K562 (cell line): Measurements from ENCODE around the gene IFRD1. TPM values are rescaled to one million over a fixed set of nuclear protein-coding genes. Genes with fewer than 3 reads are reported as not detected.

Experiments used
- ARID3A ChIP-seq: IDR thresholded peaks from 2 replicates; pipeline ENCODE4 v1.6.1; 2012; ENCODE audit warnings: low read depth, low read length, improper control_type of control experiment, borderline replicate concordance
- BMI1 ChIP-seq: fragments of 150-350 bp; IDR thresholded peaks from 2 replicates; pipeline ENCODE4 v1.6.1; 2014; ENCODE audit warnings: low read length
- DPF2 ChIP-seq: fragments of 450-650 bp; IDR thresholded peaks from 2 replicates; pipeline ENCODE4 v1.6.1; 2016
- MNT ChIP-seq, 2 experiments: fragments of 450-650 bp; conservative IDR thresholded peaks; 2 replicates each; pipeline ENCODE4 v1.6.1; 2017; ENCODE audit warnings: mild to moderate bottlenecking in 2 of 2, moderate library complexity in 2 of 2
- NCOA6 ChIP-seq: fragments of 450-650 bp; IDR thresholded peaks from 2 replicates; pipeline ENCODE4 v1.6.1; 2017; ENCODE audit warnings: mild to moderate bottlenecking
- NFE2 ChIP-seq: IDR thresholded peaks from 2 replicates; pipeline ENCODE4 v1.6.1; 2014; ENCODE audit warnings: antibody characterized with exemption, low read depth
- PHF21A ChIP-seq: fragments of 450-650 bp; IDR thresholded peaks from 2 replicates; pipeline ENCODE4 v1.6.1; 2017; ENCODE audit warnings: low read depth, borderline replicate concordance
- THRA ChIP-seq: fragments of 450-650 bp; IDR thresholded peaks from 2 replicates; pipeline ENCODE4 v1.6.1; 2017; ENCODE audit warnings: mild to moderate bottlenecking, moderate library complexity
- U2AF1 ChIP-seq: fragments of 200-400 bp; formaldehyde crosslinking; optimal IDR thresholded peaks from 2 replicates; pipeline ENCODE3; 2017; ENCODE audit warnings: mild to moderate bottlenecking, low read depth, low read length, moderate library complexity
- ZNF197 ChIP-seq: fragments of 200-800 bp; sonication (Bioruptor generic); IDR thresholded peaks from 2 replicates; pipeline ENCODE4 v1.6.1; 2016; ENCODE audit warnings: low read depth, missing genetic modification characterization, missing compliant biosample characterization
- ZNF232 ChIP-seq: sonication (generic); formaldehyde crosslinking; IDR thresholded peaks from 2 replicates; pipeline ENCODE4 v1.8.0; 2022; ENCODE audit warnings: mild to moderate bottlenecking, missing genetic modification reagents
- ZNF263 ChIP-seq: sonication (generic); formaldehyde crosslinking; IDR thresholded peaks from 2 replicates; pipeline ENCODE4 v1.8.0; 2022; ENCODE audit warnings: mild to moderate bottlenecking, missing genetic modification reagents, borderline replicate concordance
- ZNF407 ChIP-seq: fragments of 450-650 bp; IDR thresholded peaks from 2 replicates; pipeline ENCODE4 v1.6.1; 2016; ENCODE audit warnings: low read depth
- ZNF76 ChIP-seq: fragments of 250-450 bp; sonication (Bioruptor Pico); IDR thresholded peaks from 2 replicates; pipeline ENCODE4 v1.4.0; 2020; ENCODE audit warnings: mild to moderate bottlenecking, moderate library complexity, borderline replicate concordance
- polyA plus RNA-seq, 8 experiments: library from polyadenylated mRNA; depleted of rRNA in 4 of 8; stranded (reverse) in 5 of 8; unstranded in 3 of 8; fragments of >200 nt; fragmentation: Nextera tagmentation in 2 of 8; fragmentation: Illumina TruSeq in 1 of 8; extraction: Ambion mirVana in 2 of 8; extraction: Trizol in 1 of 8; gene quantifications; 2 replicates each; pipeline versions ENCODE4 v1.2.1 to v1.2.3, GENCODE V29; 2011 to 2014; ENCODE audit warnings: inconsistent platforms in 1 of 8, missing spikeins in 1 of 8
- total RNA-seq, 7 experiments: library from RNA; depleted of rRNA in 6 of 7; stranded (reverse); fragments of >200 nt in 6 of 7; fragmentation: Illumina TruSeq in 2 of 7; extraction: Trizol in 2 of 7; gene quantifications; 2 replicates each; pipeline versions ENCODE4 v1.2.1 to v1.2.3, GENCODE V29; 2011 to 2021; ENCODE audit warnings: low replicate concordance in 1 of 7
- TF ChIP-seq, protein P1 (sequence below): fragments of 250-450 bp; sonication (Bioruptor Pico); IDR thresholded peaks from 2 replicates; pipeline ENCODE4 v1.5.0; 2021

The IFRD1 gene
- total and polyA plus RNA-seq, 9 of the 15 experiments (the other 6 are each of a cell fraction or from before 2014, with no cell fraction given) = 27.6 to 81.8 (median 68.1) TPM

GRCh38 chr7:112495810-112496462 lies 45.7 kb downstream of the IFRD1 start (continued):
- TF ChIP-seq ZNF407 (no peak), DPF2 (no peak), ZNF263 (CRISPR knock-in tag) (no peak), ZNF232 (CRISPR knock-in tag) (no peak), NFE2 (no peak), U2AF1 (no peak), ZNF76 (CRISPR knock-in tag) (no peak), NCOA6 (no peak), MNT (conservative IDR thresholded peaks at IDR 0.05) (no peak), PHF21A (no peak), THRA (no peak), ZNF197 (CRISPR knock-in tag) (no peak), BMI1 (no peak), ARID3A (peak; percentile 25; the same call in 1 of the 2 replicates)
- TF ChIP-seq, protein P1, sequence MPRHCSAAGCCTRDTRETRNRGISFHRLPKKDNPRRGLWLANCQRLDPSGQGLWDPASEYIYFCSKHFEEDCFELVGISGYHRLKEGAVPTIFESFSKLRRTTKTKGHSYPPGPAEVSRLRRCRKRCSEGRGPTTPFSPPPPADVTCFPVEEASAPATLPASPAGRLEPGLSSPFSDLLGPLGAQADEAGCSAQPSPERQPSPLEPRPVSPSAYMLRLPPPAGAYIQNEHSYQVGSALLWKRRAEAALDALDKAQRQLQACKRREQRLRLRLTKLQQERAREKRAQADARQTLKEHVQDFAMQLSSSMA (CRISPR knock-in tag) = no peak
